GM18499 (cell line): Measurements from ENCODE around the gene FAM107B.

Experiments used
- ATAC-seq: cut with Tn5 transposase; IDR thresholded peaks from one replicate; pipeline ENCODE4 v1.9.1; 2021; ENCODE audit warnings: moderate number of reproducible peaks; ENCODE audit not compliant: insufficient read depth, unreplicated experiment

Gene FAM107B

GRCh38 chr10:14779001-14779651 lies 4.4 kb upstream of the FAM107B start:
- ATAC-seq = no peak

DNA sequence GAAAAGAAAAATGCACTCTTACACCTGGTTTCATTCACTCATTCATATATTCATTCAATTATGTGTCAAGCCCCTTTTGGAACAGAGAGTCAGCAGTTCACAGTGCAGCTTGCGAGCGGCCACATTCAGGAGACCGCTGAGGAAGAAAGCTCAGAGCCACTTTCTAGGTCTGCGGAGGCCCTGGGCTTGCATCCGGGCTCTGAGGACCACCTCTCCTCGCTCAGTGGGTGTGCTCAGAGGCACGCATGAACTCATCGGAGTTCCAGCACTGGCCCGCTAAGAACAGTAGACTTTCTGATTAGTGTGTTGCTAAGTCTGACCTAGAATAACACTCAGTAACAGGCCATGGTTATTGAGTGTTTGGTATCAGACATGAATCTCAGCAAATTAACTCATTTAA lies 1.8 kb upstream of the FAM107B start:
- ATAC-seq = no peak

DNA sequence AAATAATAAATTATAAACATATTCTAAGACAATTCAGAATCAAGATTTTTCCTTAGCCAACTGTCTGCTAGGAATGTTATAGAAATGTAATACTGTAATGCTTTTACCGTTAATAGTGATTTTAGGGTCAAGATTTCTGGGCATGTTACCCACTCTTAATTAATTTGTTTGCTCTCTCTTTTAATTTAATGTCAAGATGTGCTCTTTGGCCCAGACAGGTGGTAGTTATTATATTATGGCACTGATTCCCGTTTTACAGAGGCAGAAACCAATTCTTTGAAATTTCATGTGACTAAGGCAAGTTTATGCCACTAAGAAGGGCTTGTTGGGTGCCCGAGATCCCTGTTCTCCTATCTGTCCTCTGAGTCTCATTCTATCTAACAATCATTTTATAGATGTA lies 959 bp upstream of the FAM107B start:
- no peak for ATAC-seq

GRCh38 chr10:14774214-14774580 lies 500 bp downstream of the FAM107B start:
- no peak for ATAC-seq

DNA sequence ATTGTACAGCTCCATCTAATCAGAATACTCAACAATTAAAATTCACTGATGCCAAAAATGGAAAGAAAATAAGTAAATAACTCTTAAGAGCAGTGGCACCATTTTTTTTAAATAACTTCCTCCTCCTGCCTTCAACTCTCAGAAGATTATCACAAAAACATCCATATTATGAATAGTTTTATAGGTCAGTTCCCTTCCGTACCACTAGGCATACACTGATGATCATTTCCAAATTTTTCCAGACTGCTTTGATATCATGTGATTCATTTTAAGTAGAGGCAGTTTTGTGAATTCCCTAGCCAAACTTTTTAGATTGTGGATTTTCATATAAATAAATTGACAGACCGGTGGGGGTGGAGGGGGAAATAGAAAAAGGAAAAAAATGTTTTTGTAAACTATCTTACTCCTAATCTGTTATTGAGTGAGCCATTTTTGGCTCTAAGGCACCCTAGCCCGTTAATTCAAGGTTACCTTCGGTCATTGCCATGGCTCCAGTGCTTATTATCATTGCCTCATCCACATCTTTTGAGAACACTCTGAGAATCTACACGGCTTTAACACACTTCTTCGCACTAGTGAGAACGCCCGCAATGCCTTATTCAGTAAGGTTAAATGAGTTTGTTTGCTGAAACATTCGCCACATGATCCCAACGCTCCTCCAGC lies 1.0 kb downstream of the FAM107B start:
- ATAC-seq = no peak

GRCh38 chr10:14772399-14772798 lies 2.3 kb downstream of the FAM107B start:
- no peak for ATAC-seq

DNA sequence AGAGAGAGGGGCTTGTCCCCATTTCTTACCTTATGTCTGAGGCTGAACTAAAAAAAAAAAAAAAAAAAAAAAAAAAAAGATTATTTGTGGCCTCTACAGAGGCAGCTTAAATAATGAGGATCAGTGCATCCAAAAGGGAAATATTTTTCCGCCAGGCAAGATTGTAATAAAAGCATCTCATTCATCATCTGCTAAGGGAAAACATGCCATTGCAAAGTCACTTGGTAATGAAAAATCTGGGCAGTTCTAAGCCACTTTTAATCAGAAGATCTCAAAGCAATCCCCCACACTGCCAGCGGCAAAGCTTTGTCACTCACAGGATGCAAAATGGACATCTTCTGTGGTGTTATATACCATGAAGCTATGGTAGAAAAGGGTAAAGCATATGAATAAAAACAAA lies 3.8 kb downstream of the FAM107B start:
- ATAC-seq = no peak

GRCh38 chr10:14761372-14761771 lies 13.3 kb downstream of the FAM107B start:
- ATAC-seq = no peak

DNA sequence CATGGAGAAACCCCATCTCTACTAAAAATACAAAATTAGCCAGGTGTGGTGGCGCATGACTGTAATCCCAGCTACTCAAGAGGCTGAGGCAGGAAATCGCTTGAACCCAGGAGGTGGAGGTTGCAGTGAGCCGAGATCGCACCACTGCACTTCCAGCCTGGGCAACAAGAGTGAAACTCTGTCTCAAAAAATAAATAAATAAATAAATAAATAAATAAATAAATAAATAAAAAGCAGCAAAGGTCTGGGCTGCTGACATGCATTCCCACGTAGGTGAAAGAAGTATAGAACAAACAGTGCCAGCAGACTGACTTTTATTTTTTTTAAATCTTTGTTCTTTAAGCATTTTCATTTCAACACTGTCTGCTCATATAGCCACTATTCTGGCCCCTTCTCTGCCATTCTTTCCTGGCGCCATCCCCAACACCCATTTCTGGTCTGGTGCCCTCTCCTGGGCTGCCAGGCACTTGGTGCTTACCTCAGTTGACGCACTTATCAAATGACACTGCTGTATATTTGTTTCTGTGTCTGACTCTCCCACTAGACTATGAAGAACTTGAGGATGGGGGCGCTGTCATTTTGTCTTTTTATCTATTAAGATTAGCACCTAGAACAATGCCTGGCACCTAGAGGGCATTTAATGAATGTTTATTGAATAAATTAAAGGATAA lies 15.6 kb downstream of the FAM107B start:
- ATAC-seq = no peak

DNA sequence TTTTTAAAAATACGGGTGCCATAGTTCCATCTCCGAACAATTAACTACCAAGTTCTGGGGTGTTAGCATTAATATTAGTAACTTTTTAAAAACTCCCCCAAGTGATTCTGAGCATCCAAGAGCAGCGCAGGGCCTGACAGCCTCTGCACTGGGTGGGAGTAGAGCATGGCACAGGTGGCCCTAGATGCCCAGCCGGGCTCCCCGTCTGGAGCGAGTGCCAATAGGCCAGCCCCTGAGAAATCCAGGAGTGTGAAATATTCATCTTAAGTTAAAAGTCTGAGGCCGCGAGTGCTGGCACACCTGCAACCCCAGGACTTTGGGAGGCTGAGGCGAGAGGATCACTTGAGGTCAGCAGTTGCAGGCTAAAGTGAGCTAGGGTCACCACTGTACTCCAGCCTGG lies 16.2 kb downstream of the FAM107B start:
- no peak for ATAC-seq

GRCh38 chr10:14757986-14758385 lies 16.7 kb downstream of the FAM107B start:
- no peak for ATAC-seq

- no peak for ATAC-seq
These were observed 17.3 kb downstream of the FAM107B start for GRCh38 chr10:14757394-14757793.

GRCh38 chr10:14753441-14753840 lies 21.3 kb downstream of the FAM107B start:
- no peak for ATAC-seq

GRCh38 chr10:14751921-14752320 lies 22.8 kb downstream of the FAM107B start:
- ATAC-seq = no peak

- ATAC-seq = no peak
These were observed 23.4 kb downstream of the FAM107B start for GRCh38 chr10:14751014-14751896.

DNA sequence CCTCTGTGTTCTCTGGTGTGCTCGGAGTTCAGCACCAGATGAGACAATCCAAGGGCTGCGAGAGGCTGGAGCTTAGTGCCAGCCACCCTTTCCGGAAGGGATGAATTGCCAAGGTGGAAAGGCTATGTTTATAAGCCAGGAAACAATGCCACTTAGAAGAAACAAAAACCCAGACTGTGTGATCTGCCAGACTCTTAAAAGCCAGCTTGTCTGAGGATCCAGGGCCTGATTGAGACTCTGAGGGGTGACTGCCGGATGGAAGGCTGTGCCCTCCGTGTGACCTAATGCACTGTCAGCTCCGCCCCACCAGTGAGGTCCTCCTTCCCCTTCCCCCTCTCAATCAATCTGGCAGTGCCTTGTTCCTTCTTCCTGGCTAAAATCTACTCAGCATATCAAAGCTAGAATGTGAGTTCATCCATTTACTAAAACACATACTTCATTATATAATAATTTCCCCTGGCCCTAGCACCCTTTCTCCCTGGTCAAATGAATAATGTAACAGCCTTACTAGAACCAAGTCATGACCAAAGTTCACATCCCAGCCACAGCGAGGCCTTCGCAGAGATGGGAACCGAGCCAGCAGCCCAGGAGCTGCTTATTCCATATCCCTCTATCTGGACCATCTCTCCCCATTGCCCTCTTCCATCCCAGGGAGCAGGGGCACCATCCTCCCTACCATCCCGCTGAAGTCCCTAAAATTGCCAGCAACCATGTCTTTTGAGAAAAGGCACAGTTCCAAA lies 25.5 kb downstream of the FAM107B start:
- no peak for ATAC-seq

DNA sequence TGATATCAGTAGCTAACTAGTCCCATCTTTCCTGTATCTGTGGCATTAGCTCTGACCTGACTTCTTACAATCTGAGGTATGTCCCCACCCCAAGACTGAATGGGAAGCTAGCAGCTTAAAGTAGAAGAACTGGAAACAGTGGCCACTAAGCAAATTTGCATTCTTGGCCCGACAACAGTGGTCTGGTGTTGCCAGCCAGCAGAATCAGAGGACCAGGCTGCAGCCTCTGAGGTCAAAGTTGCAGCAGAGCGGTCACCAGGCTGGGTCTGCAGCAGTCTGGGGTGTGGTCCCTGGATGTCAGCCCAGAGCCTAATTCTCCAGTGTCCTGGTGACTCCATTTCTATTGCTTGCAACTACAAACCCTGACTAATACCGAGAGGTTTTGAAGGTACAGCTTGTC lies 26.3 kb downstream of the FAM107B start:
- no peak for ATAC-seq

GRCh38 chr10:14742815-14743214 lies 31.9 kb downstream of the FAM107B start:
- ATAC-seq = peak; percentile 73

GRCh38 chr10:14742382-14742781 lies 32.3 kb downstream of the FAM107B start:
- no peak for ATAC-seq

- no peak for ATAC-seq
These were observed 33.9 kb downstream of the FAM107B start for GRCh38 chr10:14740684-14741247.
